ENCODE results near the gene LANCL3.

LANCL3 gene

DNA sequence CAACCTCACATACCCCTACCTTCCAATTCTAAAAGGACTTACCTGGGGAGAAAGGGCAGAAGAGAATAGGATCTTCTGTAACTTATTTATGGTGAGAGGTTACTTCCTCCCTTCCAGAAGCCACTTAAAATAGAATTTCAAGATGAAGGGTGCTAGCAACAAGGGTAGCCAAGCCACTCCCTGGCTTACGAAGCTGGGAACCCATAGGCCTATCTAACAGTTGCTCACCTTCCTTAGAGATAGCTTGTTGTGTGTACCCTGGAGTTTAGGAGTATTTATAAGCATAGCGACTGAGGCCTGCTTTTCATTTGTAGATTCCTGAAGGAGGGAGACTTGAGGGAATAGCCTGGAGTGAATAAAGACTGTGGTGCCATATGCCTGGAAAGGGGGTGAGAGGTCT lies 143.0 kb downstream of the LANCL3 start:
- Mint-ChIP-seq H3K36me3 (peaks cover 3% of the 10 kb centered on the region), H3K4me3 (no peak overlapping the region), H3K27ac (no peak overlapping the region), H3K4me1 (no peaks in the 10 kb centered on the region), H3K27me3 (peaks cover 4% of the 10 kb centered on the region), H3K9me3 (peaks cover 4% of the 10 kb centered on the region)
- ATAC-seq (ENCODE audit: low read depth) (no peak), DNase-seq (ENCODE audit: low spot score in 2 of 2) (no peak)

DNA sequence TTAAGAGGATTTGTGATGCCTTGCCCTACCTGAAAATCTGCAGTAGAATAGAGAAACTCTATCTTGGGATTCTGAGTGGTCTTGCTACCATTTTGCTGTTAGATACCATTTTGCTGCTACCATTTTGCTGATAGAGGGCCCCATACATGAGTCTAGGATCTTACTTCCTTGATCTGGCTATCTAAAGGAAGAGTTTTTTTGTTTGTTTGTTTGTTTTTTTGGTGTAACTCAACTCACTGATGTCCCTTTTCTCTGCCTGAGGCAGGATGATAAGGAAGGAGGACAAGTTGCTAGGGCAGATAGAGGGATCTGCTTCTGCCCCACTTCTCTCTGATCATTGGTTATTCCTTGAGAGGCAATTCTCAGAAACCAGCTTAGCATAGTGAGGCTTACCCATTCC lies 145.1 kb downstream of the LANCL3 start:
- H3K9me3 Mint-ChIP-seq = peaks cover 4% of the 10 kb centered on the region
- H3K27me3 Mint-ChIP-seq = peaks cover 2% of the 10 kb centered on the region

DNA sequence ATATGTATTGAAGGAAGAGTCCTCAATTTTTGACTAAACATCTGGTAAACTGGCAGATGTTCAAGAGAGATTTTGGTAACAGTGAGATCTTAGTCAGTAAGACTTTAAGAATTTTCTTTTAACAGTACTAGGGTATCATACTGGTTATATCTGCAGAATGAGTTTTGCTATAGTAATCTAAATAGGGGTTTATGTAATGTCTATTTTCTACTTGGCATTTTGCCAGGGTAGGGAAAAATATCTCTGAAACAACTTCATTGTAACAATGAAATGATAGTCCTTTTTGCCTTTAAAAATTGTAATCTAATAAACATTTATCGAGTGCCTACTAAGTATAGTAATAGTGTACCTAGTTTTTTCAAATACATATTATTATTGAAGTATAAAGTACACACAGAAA lies 146.2 kb downstream of the LANCL3 start:
- Mint-ChIP-seq H3K4me3 (no peak overlapping the region), H3K27ac (no peak overlapping the region), H3K9me3 (peaks cover 4% of the 10 kb centered on the region), H3K36me3 (peaks cover 5% of the 10 kb centered on the region), H3K27me3 (peaks cover 6% of the 10 kb centered on the region), H3K4me1 (no peaks in the 10 kb centered on the region)
- DNase-seq (ENCODE audit: low spot score in 2 of 2) (no peak), ATAC-seq (ENCODE audit: low read depth) (no peak)

More for the DNA sequence above, 145.1 kb downstream of the LANCL3 start:
- DNase-seq (ENCODE audit: low spot score in 2 of 2) (no peak), ATAC-seq (ENCODE audit: low read depth) (no peak)
- Mint-ChIP-seq H3K27ac (no peak overlapping the region), H3K36me3 (peaks cover 3% of the 10 kb centered on the region), H3K4me3 (no peak overlapping the region), H3K4me1 (no peaks in the 10 kb centered on the region)

DNA sequence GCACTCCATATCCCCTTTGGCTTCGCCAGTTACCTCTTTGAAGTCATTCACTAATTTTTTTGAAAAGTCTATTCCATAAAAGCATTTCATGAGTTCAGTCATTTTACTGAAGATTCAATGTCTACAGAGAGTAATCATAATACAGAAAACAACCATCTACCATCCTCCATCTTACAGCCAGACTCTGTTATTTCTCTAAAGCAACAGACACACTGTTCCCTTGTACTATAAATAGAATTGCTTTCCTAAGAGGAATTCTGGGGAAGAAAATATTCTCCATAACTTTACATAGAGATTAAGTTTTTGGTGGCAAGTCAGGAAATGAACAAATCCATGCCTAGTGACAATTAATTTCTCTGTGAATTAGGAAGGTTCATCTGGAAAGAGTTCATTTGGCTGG lies 151.1 kb downstream of the LANCL3 start:
- Mint-ChIP-seq H3K27ac (no peak overlapping the region), H3K36me3 (peaks cover 5% of the 10 kb centered on the region), H3K4me1 (no peaks in the 10 kb centered on the region), H3K27me3 (peaks cover 6% of the 10 kb centered on the region), H3K9me3 (peaks cover 4% of the 10 kb centered on the region), H3K4me3 (no peak overlapping the region)
- no peak for DNase-seq (ENCODE audit: low spot score in 2 of 2)
- ATAC-seq (ENCODE audit: low read depth) = no peak

DNA sequence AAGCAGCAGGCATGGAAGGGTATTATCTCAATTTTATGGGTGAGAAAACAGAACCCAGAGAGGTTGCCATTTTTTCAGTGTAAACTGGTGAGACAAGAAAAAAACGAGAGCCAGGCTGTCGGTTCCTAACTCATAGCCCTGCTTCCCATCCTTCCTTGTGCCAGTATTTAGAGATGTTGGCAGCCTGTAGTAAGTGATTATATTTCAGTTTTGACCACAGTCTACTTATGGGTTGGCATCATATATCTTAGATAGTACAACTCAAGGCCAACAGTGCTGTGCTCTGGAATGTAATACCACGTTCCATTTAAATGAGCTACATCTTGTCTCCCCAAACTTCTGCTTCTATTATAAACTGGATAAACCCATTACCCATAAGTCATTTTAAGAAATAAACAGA lies 154.9 kb downstream of the LANCL3 start:
- no peak overlapping the region for H3K27ac Mint-ChIP-seq
- no peaks in the 10 kb centered on the region for H3K9me3 Mint-ChIP-seq
- peaks cover 1% of the 10 kb centered on the region for H3K36me3 Mint-ChIP-seq
- ATAC-seq (ENCODE audit: low read depth) (no peak), DNase-seq (ENCODE audit: low spot score in 2 of 2) (no peak)
- H3K27me3 Mint-ChIP-seq = peaks cover 4% of the 10 kb centered on the region
- no peak overlapping the region for H3K4me3 Mint-ChIP-seq
- H3K4me1 Mint-ChIP-seq = no peaks in the 10 kb centered on the region
